ENCODE results near the gene CCDC187.

DNA sequence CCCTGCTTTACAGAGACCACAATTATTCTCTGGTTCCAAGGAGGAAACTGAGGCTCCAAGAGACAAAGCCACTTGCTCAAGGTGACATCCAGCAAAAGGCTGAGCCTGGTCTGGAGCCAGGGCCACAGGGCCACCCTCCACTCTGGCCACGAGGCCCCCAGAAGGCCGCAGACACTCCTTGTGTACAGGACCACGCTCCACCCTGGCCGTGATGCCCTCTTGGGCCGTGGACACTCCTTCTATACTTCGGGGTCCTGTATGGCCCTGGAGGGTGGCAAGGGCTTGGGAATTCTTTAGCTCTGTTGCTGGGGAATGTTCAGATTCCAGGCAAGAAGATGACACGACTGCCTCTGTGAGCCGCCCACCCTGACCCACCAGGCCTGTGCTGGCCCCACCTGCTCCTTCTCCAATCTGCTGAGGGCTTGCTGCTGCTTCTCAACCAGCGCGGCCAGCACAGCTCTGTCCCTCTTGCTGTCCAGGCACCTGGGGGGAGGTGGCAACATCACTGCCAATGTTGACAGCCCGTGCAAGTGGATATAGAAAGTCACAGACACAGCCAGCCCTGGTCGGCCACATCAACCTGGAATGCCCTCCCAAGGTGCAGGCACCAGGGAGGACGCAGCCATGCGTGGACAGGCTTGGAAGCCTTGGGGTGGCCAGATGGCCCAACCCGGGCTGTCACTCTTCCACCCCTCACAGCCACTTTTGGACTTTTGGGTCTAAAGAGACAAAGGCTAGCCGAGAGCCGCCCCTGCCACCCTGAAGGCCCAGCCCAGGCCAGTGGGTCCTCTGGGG lies 38.1 kb downstream of the CCDC187 start:
- TF ChIP-seq POLR2A (IDR thresholded peaks at IDR 0.05; ENCODE audit: low read depth, low read length): no peak
- TF ChIP-seq TAF1 (IDR thresholded peaks at IDR 0.05; ENCODE audit: low read depth, low read length): no peak
- no peak for TF ChIP-seq SPI1 (IDR thresholded peaks at IDR 0.05; ENCODE audit: low read depth, low read length)
- no peak for TF ChIP-seq PAX5 (IDR thresholded peaks at IDR 0.05; ENCODE audit: insufficient read depth, low read length, severe bottlenecking)

Data from GM12891 (cell line).